ENCODE measurements around the gene SLC39A10. TPM values are rescaled to one million over a fixed set of nuclear protein-coding genes. Genes with fewer than 3 reads are reported as not detected.

SLC39A10 gene
- total RNA-seq, 1 experiment from 2014 or later = 112 TPM

DNA sequence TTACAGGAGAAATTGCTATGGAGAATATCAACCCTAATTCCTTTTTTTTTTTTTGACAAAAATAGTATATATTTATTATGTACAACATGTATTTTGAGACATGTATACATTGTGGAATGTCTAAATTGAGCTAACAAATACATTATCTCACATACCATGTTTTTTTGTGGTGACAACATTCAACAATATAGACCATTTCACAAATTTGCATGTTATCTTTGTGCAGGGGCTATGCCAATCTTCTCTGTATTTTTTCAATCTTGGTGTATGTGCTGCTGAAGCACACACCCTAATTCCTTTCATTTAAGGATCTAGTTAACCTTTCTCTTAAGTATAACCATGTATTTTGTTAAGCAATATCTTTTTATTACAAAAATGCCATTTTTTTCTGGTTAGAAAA lies 13.2 kb downstream of the SLC39A10 start:
- Histone ChIP-seq H3K9me3 (ENCODE audit: low read length) (no peaks in the 10 kb centered on the region), H3K4me3 (ENCODE audit: low read length) (no peak overlapping the region), H3K36me3 (ENCODE audit: insufficient read depth, low read length) (0 out of 2 replicates have a peak, but pooled peaks cover 5% of the 10 kb centered on the region), H3K9me2 (replicated peaks; ENCODE audit: insufficient read depth, low read length) (no peaks in the 10 kb centered on the region), H3K79me2 (ENCODE audit: low read length) (peaks cover 87% of the 10 kb centered on the region), H3K27ac (ENCODE audit: low read length) (no peak overlapping the region), H2AFZ (ENCODE audit: low read length) (no peak overlapping the region), H3K4me1 (ENCODE audit: low read length) (peaks cover 21% of the 10 kb centered on the region; the same call in 1 of the 2 replicates), H3K9ac (ENCODE audit: low read length) (no peak overlapping the region), H3K27me3 (ENCODE audit: low read length) (no peaks in the 10 kb centered on the region), H4K20me1 (ENCODE audit: insufficient read depth, low read depth, low read length) (no peaks in the 10 kb centered on the region; the same call in 1 of the 2 replicates), H3K4me2 (ENCODE audit: low read depth, low read length, poor library complexity, severe bottlenecking) (no peak overlapping the region)
- DNase-seq = peak; percentile 36

DNA sequence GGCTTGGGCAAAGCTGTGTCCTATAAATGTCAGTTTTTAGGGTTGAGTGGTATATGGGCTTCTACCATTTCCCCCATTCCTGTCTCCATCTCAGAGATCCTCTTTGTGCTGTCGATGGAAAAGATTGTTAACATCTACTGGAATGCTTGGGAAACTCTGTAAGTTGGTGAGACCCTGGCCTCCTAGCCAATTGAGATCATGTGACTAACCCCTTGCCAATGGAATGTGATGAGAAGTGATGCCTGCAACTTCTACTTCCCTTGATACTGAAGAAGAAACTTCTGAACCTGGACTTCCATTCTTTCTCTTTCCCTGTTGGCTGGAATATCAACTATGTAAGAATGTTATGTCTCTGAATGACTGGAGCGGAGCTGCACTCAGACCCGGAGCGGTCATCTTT lies 14.5 kb downstream of the SLC39A10 start:
- Histone ChIP-seq H3K27me3 (ENCODE audit: low read length) (no peaks in the 10 kb centered on the region), H3K9me3 (ENCODE audit: low read length) (no peaks in the 10 kb centered on the region), H2AFZ (ENCODE audit: low read length) (no peak overlapping the region)

DNA sequence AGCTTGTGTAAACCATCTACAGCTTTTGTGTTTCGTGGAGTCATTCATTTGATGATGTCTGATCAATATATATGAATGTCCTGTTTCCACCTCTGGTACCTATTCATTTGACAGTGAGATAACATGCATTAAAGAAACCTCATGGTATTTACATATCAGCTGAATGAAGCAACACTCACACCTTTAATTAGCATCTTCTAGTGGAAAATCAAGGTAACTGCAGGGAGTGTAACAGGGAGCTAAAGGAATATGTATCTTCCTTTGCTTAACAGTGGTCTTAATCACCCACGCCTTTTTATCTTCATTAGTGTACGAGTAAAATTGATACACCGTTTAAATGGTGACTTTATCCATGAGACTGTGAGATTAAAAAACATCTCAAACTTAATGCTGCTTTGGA lies 15.6 kb downstream of the SLC39A10 start:
- Histone ChIP-seq H3K27me3 (ENCODE audit: low read length) (no peaks in the 10 kb centered on the region), H3K9me2 (replicated peaks; ENCODE audit: insufficient read depth, low read length) (no peaks in the 10 kb centered on the region), H3K9ac (ENCODE audit: low read length) (no peak overlapping the region), H4K20me1 (ENCODE audit: insufficient read depth, low read depth, low read length) (no peaks in the 10 kb centered on the region), H2AFZ (ENCODE audit: low read length) (no peak overlapping the region), H3K4me1 (ENCODE audit: low read length) (peaks cover 10% of the 10 kb centered on the region; the same call in 1 of the 2 replicates), H3K36me3 (ENCODE audit: insufficient read depth, low read length) (peaks cover 5% of the 10 kb centered on the region; the same call in 1 of the 2 replicates), H3K9me3 (ENCODE audit: low read length) (no peaks in the 10 kb centered on the region), H3K4me3 (ENCODE audit: low read length) (no peak overlapping the region), H3K4me2 (ENCODE audit: low read depth, low read length, poor library complexity, severe bottlenecking) (no peak overlapping the region), H3K79me2 (ENCODE audit: low read length) (peaks cover 85% of the 10 kb centered on the region), H3K27ac (ENCODE audit: low read length) (no peak overlapping the region)
- peak; percentile 55 for DNase-seq

More for the DNA sequence above, 14.5 kb downstream of the SLC39A10 start:
- Histone ChIP-seq H3K9ac (ENCODE audit: low read length) (no peak overlapping the region), H4K20me1 (ENCODE audit: insufficient read depth, low read depth, low read length) (no peaks in the 10 kb centered on the region; the same call in 1 of the 2 replicates), H3K36me3 (ENCODE audit: insufficient read depth, low read length) (0 out of 2 replicates have a peak, but pooled peaks cover 5% of the 10 kb centered on the region), H3K79me2 (ENCODE audit: low read length) (peaks cover 85% of the 10 kb centered on the region), H3K4me1 (ENCODE audit: low read length) (peaks cover 18% of the 10 kb centered on the region; the same call in 1 of the 2 replicates), H3K9me2 (replicated peaks; ENCODE audit: insufficient read depth, low read length) (no peaks in the 10 kb centered on the region), H3K4me3 (ENCODE audit: low read length) (no peak overlapping the region), H3K27ac (ENCODE audit: low read length) (no peak overlapping the region), H3K4me2 (ENCODE audit: low read depth, low read length, poor library complexity, severe bottlenecking) (no peak overlapping the region)
- peak; percentile 41 for DNase-seq

DNA sequence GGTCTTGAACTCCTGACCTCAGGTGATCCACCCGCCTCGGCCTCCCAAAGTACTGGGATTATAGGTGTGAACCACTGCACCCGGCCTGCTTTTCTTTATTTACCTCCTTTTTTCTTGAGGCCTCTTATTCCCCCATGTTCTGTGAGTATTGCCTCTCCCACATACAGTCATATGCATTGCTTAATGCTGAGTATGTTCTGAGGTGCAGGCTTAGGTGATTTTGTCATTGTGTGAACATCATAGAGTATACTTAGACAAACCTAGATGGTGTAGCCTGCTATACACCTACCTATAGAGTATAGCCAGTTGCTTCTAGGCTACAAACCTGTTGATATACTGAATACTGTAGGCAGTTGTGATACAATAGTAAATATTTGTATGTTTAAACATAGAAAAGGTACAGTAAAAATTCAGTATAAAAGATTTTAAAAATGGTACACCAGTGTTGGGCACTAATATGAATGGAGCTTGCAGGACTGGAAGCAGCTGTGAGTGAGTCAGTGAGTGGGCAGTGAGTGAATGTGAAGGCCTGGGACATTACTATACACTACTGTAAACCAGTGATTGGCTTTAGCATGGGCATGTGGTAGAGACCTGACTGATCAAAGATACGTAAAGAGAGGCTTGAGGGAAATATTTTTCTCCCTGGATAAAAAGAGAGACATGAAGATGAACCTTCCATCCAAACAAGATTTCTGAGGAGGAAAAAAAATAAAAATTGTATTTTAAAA lies 17.6 kb downstream of the SLC39A10 start:
- H3K4me3 ChIP-seq (ENCODE audit: low read length) = no peak overlapping the region
- no peak for DNase-seq
- H3K27me3 ChIP-seq (ENCODE audit: low read length) = no peaks in the 10 kb centered on the region
- H3K27ac ChIP-seq (ENCODE audit: low read length) = no peak overlapping the region
- H2AFZ ChIP-seq (ENCODE audit: low read length) = no peak overlapping the region
- no peak overlapping the region for H3K4me2 ChIP-seq (ENCODE audit: low read depth, low read length, poor library complexity, severe bottlenecking)
- peaks cover 85% of the 10 kb centered on the region for H3K79me2 ChIP-seq (ENCODE audit: low read length)
- no peaks in the 10 kb centered on the region for H3K9me3 ChIP-seq (ENCODE audit: low read length)
- no peaks in the 10 kb centered on the region for H3K9me2 ChIP-seq (replicated peaks; ENCODE audit: insufficient read depth, low read length)
- peaks cover 5% of the 10 kb centered on the region for H3K36me3 ChIP-seq (ENCODE audit: insufficient read depth, low read length)
- H4K20me1 ChIP-seq (ENCODE audit: insufficient read depth, low read depth, low read length) = no peaks in the 10 kb centered on the region
- H3K4me1 ChIP-seq (ENCODE audit: low read length) = peaks cover 5% of the 10 kb centered on the region; the same call in 1 of the 2 replicates
- H3K9ac ChIP-seq (ENCODE audit: low read length) = no peak overlapping the region

DNA sequence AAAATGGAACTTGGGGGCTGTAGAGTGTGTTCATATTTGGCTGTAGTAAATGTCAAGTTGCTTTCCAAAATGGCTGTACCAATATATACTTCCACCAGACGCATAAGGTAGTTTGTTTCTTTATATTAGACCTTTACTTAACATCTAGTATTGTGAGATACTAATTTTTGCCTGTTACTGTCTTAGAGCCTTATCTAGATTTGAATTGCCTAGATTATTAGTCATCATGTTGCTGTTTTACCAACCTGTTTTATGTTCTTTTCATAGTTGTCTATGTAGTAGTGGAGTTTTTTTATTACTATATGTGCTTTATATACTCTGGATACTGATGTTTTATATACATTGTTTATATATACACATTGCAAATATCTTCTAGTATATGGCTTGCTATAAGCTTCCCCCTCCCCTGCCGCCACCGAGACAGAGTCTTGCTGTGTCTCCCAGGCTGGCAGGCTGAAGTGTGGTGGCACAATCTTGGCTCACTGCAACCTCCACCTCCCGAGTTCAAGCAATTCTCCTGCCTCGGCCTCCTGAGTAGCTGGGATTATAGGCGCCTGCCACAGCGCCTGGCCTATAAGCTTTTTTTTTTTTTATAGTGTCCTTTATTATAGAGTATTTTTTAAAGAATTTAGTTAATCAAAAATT lies 18.9 kb downstream of the SLC39A10 start:
- H2AFZ ChIP-seq (ENCODE audit: low read length) = no peak overlapping the region
- no peak for DNase-seq
- peaks cover 15% of the 10 kb centered on the region for H3K36me3 ChIP-seq (ENCODE audit: insufficient read depth, low read length)
- H3K4me3 ChIP-seq (ENCODE audit: low read length) = no peak overlapping the region
- no peaks in the 10 kb centered on the region for H4K20me1 ChIP-seq (ENCODE audit: insufficient read depth, low read depth, low read length)
- H3K79me2 ChIP-seq (ENCODE audit: low read length) = peaks cover 90% of the 10 kb centered on the region
- no peaks in the 10 kb centered on the region for H3K9me2 ChIP-seq (replicated peaks; ENCODE audit: insufficient read depth, low read length)
- no peaks in the 10 kb centered on the region for H3K27me3 ChIP-seq (ENCODE audit: low read length)
- H3K9me3 ChIP-seq (ENCODE audit: low read length) = no peaks in the 10 kb centered on the region
- H3K27ac ChIP-seq (ENCODE audit: low read length) = no peak overlapping the region
- H3K4me2 ChIP-seq (ENCODE audit: low read depth, low read length, poor library complexity, severe bottlenecking) = no peak overlapping the region
- H3K9ac ChIP-seq (ENCODE audit: low read length) = no peak overlapping the region
- H3K4me1 ChIP-seq (ENCODE audit: low read length) = peaks cover 5% of the 10 kb centered on the region; the same call in 1 of the 2 replicates

DNA sequence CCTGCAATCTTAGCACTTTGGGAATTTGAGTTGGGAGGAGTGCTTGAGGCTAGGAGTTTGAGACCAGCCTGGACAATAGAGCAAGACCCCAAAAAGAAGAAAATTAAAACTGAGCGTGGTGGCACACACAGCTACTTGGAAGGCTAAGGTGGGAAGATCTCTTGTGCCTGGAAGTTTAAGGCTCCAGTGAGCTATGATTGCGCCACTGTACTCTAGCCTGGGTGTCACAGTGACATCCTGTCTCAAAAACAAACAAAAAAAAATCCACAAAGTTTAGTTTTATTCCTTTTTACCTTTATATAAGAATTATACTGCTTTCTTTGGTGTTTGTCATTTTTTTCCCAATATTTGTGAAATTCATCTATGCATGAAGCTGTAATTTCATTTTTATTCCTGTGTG lies 20.3 kb downstream of the SLC39A10 start:
- Histone ChIP-seq H3K79me2 (ENCODE audit: low read length) (peaks cover 83% of the 10 kb centered on the region), H3K36me3 (ENCODE audit: insufficient read depth, low read length) (peaks cover 14% of the 10 kb centered on the region), H3K4me3 (ENCODE audit: low read length) (no peak overlapping the region), H3K9me3 (ENCODE audit: low read length) (no peaks in the 10 kb centered on the region), H4K20me1 (ENCODE audit: insufficient read depth, low read depth, low read length) (no peaks in the 10 kb centered on the region), H3K9ac (ENCODE audit: low read length) (no peak overlapping the region), H3K9me2 (replicated peaks; ENCODE audit: insufficient read depth, low read length) (no peaks in the 10 kb centered on the region), H2AFZ (ENCODE audit: low read length) (no peak overlapping the region), H3K4me1 (ENCODE audit: low read length) (peaks cover 5% of the 10 kb centered on the region; the same call in 1 of the 2 replicates), H3K27me3 (ENCODE audit: low read length) (no peaks in the 10 kb centered on the region), H3K4me2 (ENCODE audit: low read depth, low read length, poor library complexity, severe bottlenecking) (no peak overlapping the region), H3K27ac (ENCODE audit: low read length) (no peak overlapping the region)
- DNase-seq = no peak

DNA sequence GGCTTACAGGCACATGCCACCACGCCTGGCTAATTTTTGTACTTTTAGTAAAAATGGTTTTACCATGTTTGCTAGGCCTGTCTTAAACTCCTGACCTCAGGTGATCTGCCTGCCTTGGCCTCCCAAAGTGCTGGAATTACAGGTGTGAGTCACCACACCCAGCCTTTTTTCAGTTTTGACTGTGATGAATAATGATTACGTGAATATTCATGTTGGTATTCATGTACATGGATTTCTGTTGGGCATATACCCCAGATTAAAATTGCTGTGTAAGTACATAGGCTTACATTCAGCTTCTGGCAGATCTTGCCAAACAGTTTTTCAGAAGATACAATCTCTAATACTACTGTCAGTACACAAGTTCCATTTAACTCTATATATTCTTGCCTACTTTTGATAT lies 20.9 kb downstream of the SLC39A10 start:
- Histone ChIP-seq H3K79me2 (ENCODE audit: low read length) (peaks cover 77% of the 10 kb centered on the region), H2AFZ (ENCODE audit: low read length) (no peak overlapping the region), H3K36me3 (ENCODE audit: insufficient read depth, low read length) (peaks cover 14% of the 10 kb centered on the region), H3K9me3 (ENCODE audit: low read length) (no peaks in the 10 kb centered on the region), H3K27me3 (ENCODE audit: low read length) (no peaks in the 10 kb centered on the region), H3K9me2 (replicated peaks; ENCODE audit: insufficient read depth, low read length) (no peaks in the 10 kb centered on the region), H4K20me1 (ENCODE audit: insufficient read depth, low read depth, low read length) (no peaks in the 10 kb centered on the region), H3K4me2 (ENCODE audit: low read depth, low read length, poor library complexity, severe bottlenecking) (no peak overlapping the region), H3K27ac (ENCODE audit: low read length) (no peak overlapping the region), H3K4me3 (ENCODE audit: low read length) (no peak overlapping the region), H3K4me1 (ENCODE audit: low read length) (peaks cover 5% of the 10 kb centered on the region; the same call in 1 of the 2 replicates), H3K9ac (ENCODE audit: low read length) (no peak overlapping the region)
- no peak for DNase-seq

DNA sequence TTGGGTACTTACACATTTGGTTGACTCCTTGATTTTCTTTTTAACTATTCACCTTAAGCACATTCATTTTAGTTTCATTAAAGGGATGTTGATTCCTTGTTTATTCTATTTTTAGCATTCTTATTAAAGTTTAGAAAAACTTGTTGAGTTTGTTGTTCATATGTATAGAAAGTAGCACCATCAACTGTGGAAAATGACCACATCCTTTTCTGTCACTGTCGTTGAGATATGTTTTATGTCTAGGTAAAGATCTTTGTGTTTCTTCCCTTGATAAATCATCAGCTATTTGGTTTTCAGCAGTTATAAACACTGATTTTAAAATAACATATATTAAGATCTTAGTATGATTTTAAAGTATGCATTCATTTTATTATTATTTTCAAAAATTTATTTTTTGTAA lies 25.1 kb downstream of the SLC39A10 start:
- peaks cover 21% of the 10 kb centered on the region for H3K36me3 ChIP-seq (ENCODE audit: insufficient read depth, low read length)
- H3K4me2 ChIP-seq (ENCODE audit: low read depth, low read length, poor library complexity, severe bottlenecking) = no peak overlapping the region
- no peak overlapping the region for H3K4me3 ChIP-seq (ENCODE audit: low read length)
- H3K27me3 ChIP-seq (ENCODE audit: low read length) = no peaks in the 10 kb centered on the region
- no peak overlapping the region for H3K27ac ChIP-seq (ENCODE audit: low read length)
- peaks cover 64% of the 10 kb centered on the region for H3K79me2 ChIP-seq (ENCODE audit: low read length)
- H3K9ac ChIP-seq (ENCODE audit: low read length) = no peak overlapping the region
- peaks cover 5% of the 10 kb centered on the region; the same call in 1 of the 2 replicates for H3K4me1 ChIP-seq (ENCODE audit: low read length)
- no peak overlapping the region for H2AFZ ChIP-seq (ENCODE audit: low read length)
- H3K9me3 ChIP-seq (ENCODE audit: low read length) = no peaks in the 10 kb centered on the region
- no peak for DNase-seq
- H4K20me1 ChIP-seq (ENCODE audit: insufficient read depth, low read depth, low read length) = no peaks in the 10 kb centered on the region
- H3K9me2 ChIP-seq (replicated peaks; ENCODE audit: insufficient read depth, low read length) = no peaks in the 10 kb centered on the region
